Small intestine (tissue), 7 donors: ENCODE measurements around the gene RHOC. TPM values are rescaled to one million over a fixed set of nuclear protein-coding genes. Genes with fewer than 3 reads are reported as not detected.
A peak's percentile ranks its signal among the peaks of the same experiment; 100 is the strongest.

Experiments
- DNase-seq, 2 donors: peaks; one replicate each; pipeline versions ENCODE4 v3.0.0 to v3.0.0-alpha.2; 2013
- FAIRE-seq: peaks from 2 replicates; lab custom pipeline; 2012; peaks lifted over from hg19 to GRCh38; lab: Jason Lieb, UNC
- H3K27ac ChIP-seq, 3 donors: one replicate each; pipeline ENCODE4 v1.5.1; 2013; ENCODE audit warnings: low read length in 2 of 3, mild to moderate bottlenecking in 2 of 3, control low read depth in 1 of 3, inconsistent platforms in 1 of 3, low read depth in 1 of 3, moderate library complexity in 1 of 3
- H3K27me3 ChIP-seq, 3 donors: one replicate each; pipeline ENCODE4 v1.6.1; 2013; ENCODE audit warnings: low read length in 3 of 3, inconsistent platforms in 1 of 3; ENCODE audit not compliant: control insufficient read depth in 3 of 3, insufficient read depth in 3 of 3
- H3K36me3 ChIP-seq, 3 donors: one replicate each; pipeline ENCODE4 v1.6.1; 2013; ENCODE audit warnings: low read length in 3 of 3, inconsistent platforms in 1 of 3, low read depth in 1 of 3, mild to moderate bottlenecking in 1 of 3, moderate library complexity in 1 of 3; ENCODE audit not compliant: control insufficient read depth in 3 of 3, insufficient read depth in 2 of 3
- H3K4me1 ChIP-seq, 3 donors: one replicate each; pipeline ENCODE4 v1.6.1; 2013; ENCODE audit warnings: low read length in 2 of 3, inconsistent platforms in 1 of 3, low read depth in 1 of 3, mild to moderate bottlenecking in 1 of 3, moderate library complexity in 1 of 3; ENCODE audit not compliant: control insufficient read depth in 3 of 3, insufficient read depth in 2 of 3
- H3K4me3 ChIP-seq, 3 donors: one replicate each; pipeline ENCODE4 v1.5.1; 2013; ENCODE audit warnings: low read length in 3 of 3, control low read depth in 1 of 3, inconsistent platforms in 1 of 3, low read depth in 1 of 3, mild to moderate bottlenecking in 1 of 3, moderate library complexity in 1 of 3
- H3K9me3 ChIP-seq, 2 donors: one replicate each; pipeline ENCODE4 v1.6.1; 2013; ENCODE audit warnings: low read depth in 1 of 2, low read length in 1 of 2; ENCODE audit not compliant: control insufficient read depth in 2 of 2, insufficient read depth in 1 of 2
- WGBS, 3 donors: extraction: QIAGEN DNeasy Blood & Tissue Kit; methylation state at CpG; one replicate each; pipeline ENCODE4 v1.1.7; 2013; 5-methylcytosine and 5-hydroxymethylcytosine counted together
- polyA plus RNA-seq, 4 donors: library from polyadenylated mRNA; stranded (reverse) in 3 of 4; unstranded in 1 of 4; fragments of 200-250 nt in 3 of 4; fragments of 120-200 nt in 1 of 4; gene quantifications; one replicate each; pipeline versions ENCODE4 v1.2.1 to v1.2.3, GENCODE V29; 2013
- donor health status: healthy with polysubstance abuse.
- donor health status: control.
- donor health status: control.
- donor health status: Bipolar disorder and iron deficiency.
- donor health status: healthy.

RHOC gene
- polyA plus RNA-seq, 4 donors = 235 to 1,126 (median 700) TPM

DNA sequence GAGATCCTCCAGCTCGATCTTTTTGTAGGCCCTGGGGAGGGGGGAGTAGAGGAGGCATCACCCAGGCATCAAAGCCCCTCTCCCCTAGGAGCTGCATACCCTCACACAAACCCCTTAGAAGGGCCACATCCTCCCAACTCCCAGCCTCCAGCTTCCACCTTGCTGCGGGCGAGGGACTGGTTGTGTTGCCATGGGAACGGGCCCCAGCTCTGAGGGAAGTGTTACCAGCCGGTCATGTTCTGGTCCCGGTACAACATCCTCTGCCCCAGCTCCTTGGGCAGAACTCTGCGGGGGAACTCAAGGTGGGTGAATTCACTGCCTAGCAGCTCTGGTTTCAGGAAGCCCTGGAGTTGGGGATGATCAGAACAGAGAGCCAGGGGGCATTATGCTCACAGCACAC, 4.1 kb upstream of the RHOC start:
- Histone ChIP-seq H3K27ac (no peak overlapping the region), H3K9me3 (no peaks in the 10 kb centered on the region), H3K36me3 (no peaks in the 10 kb centered on the region), H3K4me3 (no peak overlapping the region), H3K4me1 (peaks cover 0 to 13% (median 1%) of the 10 kb centered on the region in 3 donors), H3K27me3 (peaks cover 0 to 37% (median 0%) of the 10 kb centered on the region in 3 donors)
- FAIRE-seq = no peak
- 71 to 84% (median 80%) methylated on average over 7 of the region's 7 CpGs for WGBS, 3 donors
- no peak for DNase-seq

- peaks cover 0 to 37% (median 0%) of the 10 kb centered on the region in 3 donors for H3K27me3 ChIP-seq
- no peaks in the 10 kb centered on the region for H3K9me3 ChIP-seq
- no peak overlapping the region for H3K4me3 ChIP-seq
- WGBS, 3 donors = 77 to 95% (median 92%) methylated on average over 3 of the region's 3 CpGs
- FAIRE-seq = no peak
- H3K4me1 ChIP-seq = peaks cover 0 to 16% (median 4%) of the 10 kb centered on the region in 3 donors
- no peaks in the 10 kb centered on the region for H3K36me3 ChIP-seq
- no peak overlapping the region for H3K27ac ChIP-seq
- DNase-seq = no peak
Measured at GRCh38 chr1:112710586-112710985, 3.7 kb upstream of the RHOC start.

- H3K36me3 ChIP-seq = no peaks in the 10 kb centered on the region
- DNase-seq = no peak
- peaks cover 0 to 21% (median 4%) of the 10 kb centered on the region in 3 donors for H3K4me1 ChIP-seq
- H3K27ac ChIP-seq = no peak overlapping the region
- H3K4me3 ChIP-seq = no peak overlapping the region
- H3K9me3 ChIP-seq = no peaks in the 10 kb centered on the region
- H3K27me3 ChIP-seq = peaks cover 0 to 37% (median 0%) of the 10 kb centered on the region in 3 donors
- 90 to 91% (median 90%) methylated on average over 7 of the region's 7 CpGs for WGBS, 3 donors
- no peak for FAIRE-seq
Measured at GRCh38 chr1:112710159-112710558, 3.2 kb upstream of the RHOC start.

- Histone ChIP-seq H3K27me3 (peaks cover 0 to 24% (median 0%) of the 10 kb centered on the region in 3 donors), H3K27ac (no peak overlapping the region), H3K36me3 (peaks cover 0 to 5% (median 2%) of the 10 kb centered on the region in 3 donors), H3K4me3 (no peak overlapping the region), H3K4me1 (peaks cover 5 to 27% (median 8%) of the 10 kb centered on the region in 3 donors), H3K9me3 (no peaks in the 10 kb centered on the region)
- DNase-seq (no peak), FAIRE-seq (no peak)
- 89 to 96% (median 91%) methylated on average over 3 of the region's 3 CpGs for WGBS, 3 donors
Measured at GRCh38 chr1:112708489-112708888, 1.6 kb upstream of the RHOC start.

- Histone ChIP-seq H3K27me3 (peaks cover 0 to 20% (median 0%) of the 10 kb centered on the region in 3 donors), H3K4me3 (no peak overlapping the region), H3K36me3 (peaks cover 0 to 10% (median 3%) of the 10 kb centered on the region in 3 donors), H3K27ac (no peak overlapping the region), H3K9me3 (no peaks in the 10 kb centered on the region), H3K4me1 (peaks cover 6 to 31% (median 8%) of the 10 kb centered on the region in 3 donors)
- FAIRE-seq (no peak), DNase-seq (no peak)
- 83 to 85% (median 83%) methylated on average over 6 of the region's 6 CpGs for WGBS, 3 donors
Measured at GRCh38 chr1:112708002-112708448, 1.1 kb upstream of the RHOC start.

DNA sequence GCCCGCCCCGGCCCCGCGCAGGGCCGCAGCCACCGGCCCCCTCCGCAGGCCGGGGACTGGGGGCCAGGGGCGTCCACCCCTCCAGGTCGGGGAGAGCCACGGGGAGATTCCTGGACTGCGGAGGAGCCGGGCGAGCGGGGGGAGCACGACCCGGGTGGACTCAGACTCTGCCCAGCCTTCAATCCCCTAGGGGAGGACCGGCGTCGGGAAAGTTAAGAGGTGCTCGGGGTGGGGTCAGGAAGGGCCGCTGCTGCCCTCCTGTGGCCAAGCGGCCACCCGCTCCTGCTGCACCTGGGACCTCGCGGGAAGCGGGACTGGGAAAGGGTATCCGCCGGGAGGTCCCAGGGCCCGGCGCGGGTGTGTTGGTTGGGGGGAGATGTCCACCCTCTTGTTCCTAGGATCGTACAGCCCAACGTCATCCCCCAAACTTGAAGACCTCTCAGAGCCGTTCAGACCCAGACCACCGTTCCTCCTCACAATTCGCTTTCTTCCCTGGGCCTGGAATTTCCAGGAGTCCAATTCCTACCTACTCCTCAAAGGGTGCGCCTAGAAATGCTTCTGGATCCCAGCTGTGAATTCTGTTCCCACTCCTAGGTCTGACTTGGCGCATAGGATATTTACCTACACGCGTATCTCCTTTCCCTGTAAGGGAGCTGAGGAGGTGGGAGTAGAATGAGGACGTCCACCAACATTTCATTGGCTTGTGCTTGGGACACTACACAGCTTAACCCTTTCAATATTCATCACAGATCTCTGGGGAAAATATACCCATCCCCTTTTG, 484 bp upstream of the RHOC start:
- Histone ChIP-seq H3K4me3 (peak overlapping the region; percentile 85 to 94 (median 89)), H3K27me3 (peaks cover 0 to 15% (median 0%) of the 10 kb centered on the region in 3 donors), H3K27ac (peak overlapping the region; percentile 68 to 95 (median 94)), H3K36me3 (peaks cover 2 to 16% (median 4%) of the 10 kb centered on the region in 3 donors), H3K9me3 (no peaks in the 10 kb centered on the region), H3K4me1 (peaks cover 8 to 37% (median 8%) of the 10 kb centered on the region in 3 donors)
- WGBS, 3 donors = 6 to 7% (median 7%) methylated on average over 34 to 42 of the region's 42 CpGs
- FAIRE-seq (no peak), DNase-seq (peak; percentile 91 to 97)

GRCh38 chr1:112704934-112705627, 1.8 kb downstream of the RHOC start:
- H3K4me3 ChIP-seq = peak overlapping the region; percentile 8 to 94 (median 89)
- 1 to 5% (median 3%) methylated on average over 11 to 13 of the region's 13 CpGs for WGBS, 3 donors
- FAIRE-seq (no peak), DNase-seq (peak; percentile 91)
- no peaks in the 10 kb centered on the region for H3K9me3 ChIP-seq
- peaks cover 6 to 39% (median 10%) of the 10 kb centered on the region in 3 donors for H3K36me3 ChIP-seq
- H3K27ac ChIP-seq = peak overlapping the region; percentile 94 to 96 (median 95)
- peaks cover 13 to 61% (median 26%) of the 10 kb centered on the region in 3 donors for H3K4me1 ChIP-seq
- H3K27me3 ChIP-seq = no peaks in the 10 kb centered on the region

DNA sequence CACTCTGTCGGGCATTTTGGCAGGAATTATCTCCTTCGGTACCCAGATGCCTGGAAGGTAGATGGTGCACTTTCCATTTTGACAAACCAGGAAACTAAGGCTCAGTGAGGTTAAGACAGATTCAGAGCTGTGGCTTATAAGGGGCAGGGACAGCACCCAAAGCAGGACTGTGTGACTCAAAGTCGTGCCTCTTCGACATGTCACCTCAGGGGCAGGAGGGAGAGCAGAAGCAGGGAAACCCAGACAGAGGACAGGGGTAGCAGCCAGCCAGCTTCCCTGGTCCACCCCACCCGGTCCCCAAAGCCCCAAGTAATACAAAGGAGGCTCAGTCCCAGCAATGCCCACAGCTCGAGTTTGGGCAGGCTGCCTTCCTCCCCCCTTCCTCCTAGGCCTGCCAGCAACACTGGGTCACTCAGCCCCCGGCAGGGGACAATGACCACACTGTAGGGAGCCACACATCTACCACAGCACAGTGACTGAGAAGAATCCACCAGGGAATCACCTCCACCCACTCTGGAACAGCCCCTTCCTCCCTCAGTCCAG, 2.5 kb downstream of the RHOC start:
- peaks cover 6 to 45% (median 10%) of the 10 kb centered on the region in 3 donors for H3K36me3 ChIP-seq
- FAIRE-seq = no peak
- H3K27me3 ChIP-seq = no peaks in the 10 kb centered on the region
- 25 to 34% (median 27%) methylated on average over 6 to 7 of the region's 7 CpGs for WGBS, 3 donors
- peak overlapping the region; percentile 94 to 96 (median 95) for H3K27ac ChIP-seq
- H3K4me1 ChIP-seq = peaks cover 15 to 67% (median 26%) of the 10 kb centered on the region in 3 donors
- peak overlapping the region; percentile 8 to 94 (median 89) for H3K4me3 ChIP-seq
- no peak for DNase-seq
- no peaks in the 10 kb centered on the region for H3K9me3 ChIP-seq
